Muscle of leg (tissue), 11 donors: Measurements from ENCODE around the gene DIP2C. TPM values are rescaled to one million over a fixed set of nuclear protein-coding genes. Genes with fewer than 3 reads are reported as not detected.
"Not testable (repeated sequence)": the region's sequence is repeated elsewhere in the genome, so short reads cannot be mapped to it uniquely, and the experiment has no call there.

Source experiments
- DNase-seq: peaks from one replicate; pipeline ENCODE4 v3.0.0; 2013
- H3K27ac ChIP-seq: one replicate; pipeline ENCODE4 v1.5.1; 2013; ENCODE audit warnings: mild to moderate bottlenecking, low read length, control low read depth
- H3K27me3 ChIP-seq: one replicate; pipeline ENCODE4 v1.6.1; 2013; ENCODE audit warnings: low read length; ENCODE audit not compliant: control insufficient read depth, insufficient read depth
- H3K36me3 ChIP-seq: one replicate; pipeline ENCODE4 v1.6.1; 2013; ENCODE audit warnings: low read length; ENCODE audit not compliant: control insufficient read depth, insufficient read depth
- H3K4me1 ChIP-seq: one replicate; pipeline ENCODE4 v1.6.1; 2013; ENCODE audit warnings: low read length; ENCODE audit not compliant: control insufficient read depth, insufficient read depth
- H3K4me3 ChIP-seq: one replicate; pipeline ENCODE4 v1.5.1; 2013; ENCODE audit warnings: low read length, control low read depth
- H3K9me3 ChIP-seq: replicated peaks from 2 replicates; pipeline ENCODE4 v1.6.1; 2013; ENCODE audit warnings: low read depth, low read length; ENCODE audit not compliant: control insufficient read depth
- WGBS: methylation state at CpG from one replicate; pipeline ENCODE4 v1.1.5; 2013; ENCODE audit warnings: missing lambda C conversion rate; ENCODE audit not compliant: insufficient coverage; 5-methylcytosine and 5-hydroxymethylcytosine counted together
- polyA plus RNA-seq, 8 donors: library from polyadenylated mRNA; unstranded; fragments of 120-200 nt; gene quantifications; one replicate each; pipeline versions ENCODE4 v1.2.1 to v1.2.3, GENCODE V29; 2013; ENCODE audit warnings: inconsistent platforms in 1 of 8, low replicate concordance in 1 of 8; ENCODE audit not compliant: insufficient read length in 8 of 8, insufficient read depth in 1 of 8
- total RNA-seq: library from RNA; stranded (reverse); fragments of 120-200 nt; gene quantifications from one replicate; pipeline ENCODE4 v1.2.4, GENCODE V29; 2013

Gene DIP2C
- total and polyA plus RNA-seq, 9 donors: 15.1 to 30.8 (median 24.8) TPM

DNA sequence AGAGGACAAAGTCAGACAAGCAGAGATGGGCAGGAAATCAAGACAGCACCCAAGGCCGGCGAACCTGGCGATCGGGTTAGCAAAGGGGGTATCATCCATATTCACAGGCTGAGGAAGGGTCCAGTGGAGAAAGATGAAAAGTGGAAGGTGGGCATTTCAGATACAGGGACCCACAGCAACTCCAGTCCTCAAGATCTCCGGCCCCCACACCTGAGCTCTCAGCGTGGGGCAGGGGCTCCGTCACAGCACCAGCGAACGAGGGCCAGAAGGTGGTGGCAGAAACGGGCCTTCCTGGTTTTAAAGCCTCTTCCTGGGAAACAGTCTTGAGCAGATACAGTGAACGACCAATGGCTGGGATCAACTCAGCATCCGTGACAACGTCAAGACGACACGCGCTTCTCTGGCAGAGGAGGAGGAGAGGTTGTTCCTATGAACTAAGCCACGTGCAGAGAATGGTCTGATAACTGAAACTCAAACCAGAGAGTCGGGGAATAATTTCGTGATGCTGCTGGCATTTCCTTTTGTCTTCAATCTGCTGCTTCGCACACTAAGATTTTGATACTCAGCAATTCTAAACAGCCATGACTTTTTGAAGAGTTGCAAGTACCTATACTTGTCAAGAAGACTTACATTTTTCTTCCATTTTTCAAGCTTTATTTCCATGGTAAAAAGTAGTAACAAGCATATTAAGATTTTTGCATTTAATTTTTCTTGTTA is 334.4 kb downstream of the DIP2C start:
- Histone ChIP-seq H3K36me3 (peaks cover 70% of the 10 kb centered on the region), H3K4me1 (no peaks in the 10 kb centered on the region), H3K27ac (no peak overlapping the region), H3K4me3 (no peak overlapping the region), H3K27me3 (no peaks in the 10 kb centered on the region), H3K9me3 (no peaks in the 10 kb centered on the region)
- DNase-seq: no peak
- 90% methylated on average over 16 of the region's 20 CpGs for WGBS

DNA sequence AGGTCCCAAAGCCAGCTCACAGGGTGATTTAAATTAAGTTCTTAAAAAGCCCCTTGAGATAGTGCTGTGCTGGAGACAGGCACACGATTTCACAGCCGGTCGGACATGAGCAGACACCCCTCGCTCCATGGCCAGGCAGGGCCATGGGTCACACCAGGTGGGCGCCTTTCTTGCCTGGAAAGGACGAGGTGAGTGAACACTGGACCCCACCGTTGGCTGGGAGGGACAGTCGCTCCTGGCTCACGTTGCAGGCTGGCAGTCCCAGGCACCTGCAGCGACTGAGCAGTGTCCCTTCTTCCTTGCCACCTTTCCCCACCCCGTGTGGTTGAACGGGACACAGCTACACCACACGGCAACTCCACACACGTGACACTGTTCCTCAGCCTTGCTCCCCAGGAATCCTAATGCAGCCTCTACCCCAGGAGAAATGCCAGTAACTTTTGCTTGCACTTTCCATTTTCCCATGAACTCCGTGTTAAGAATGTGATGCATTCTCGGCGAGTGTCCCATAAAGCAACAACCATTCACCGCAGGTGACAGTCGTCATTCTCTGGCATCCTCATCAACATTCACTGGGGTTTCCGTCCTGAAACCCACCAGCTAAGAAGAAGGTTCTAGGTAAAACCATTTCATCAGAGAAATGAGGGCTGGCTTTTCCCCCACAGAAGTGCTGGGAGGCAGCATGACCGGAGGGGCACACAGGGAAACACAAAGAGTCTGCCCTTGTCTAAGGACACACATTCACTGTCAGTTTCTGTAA is 336.8 kb downstream of the DIP2C start:
- no peak overlapping the region for H3K4me3 ChIP-seq
- peaks cover 78% of the 10 kb centered on the region for H3K36me3 ChIP-seq
- no peak overlapping the region for H3K27ac ChIP-seq
- 87% methylated on average over 17 of the region's 21 CpGs for WGBS
- no peaks in the 10 kb centered on the region for H3K27me3 ChIP-seq
- H3K4me1 ChIP-seq: no peaks in the 10 kb centered on the region
- DNase-seq: no peak
- no peaks in the 10 kb centered on the region for H3K9me3 ChIP-seq

GRCh38 chr10:351770-352334 is 337.6 kb downstream of the DIP2C start:
- Histone ChIP-seq H3K9me3 (no peaks in the 10 kb centered on the region), H3K4me1 (no peaks in the 10 kb centered on the region)

DNA sequence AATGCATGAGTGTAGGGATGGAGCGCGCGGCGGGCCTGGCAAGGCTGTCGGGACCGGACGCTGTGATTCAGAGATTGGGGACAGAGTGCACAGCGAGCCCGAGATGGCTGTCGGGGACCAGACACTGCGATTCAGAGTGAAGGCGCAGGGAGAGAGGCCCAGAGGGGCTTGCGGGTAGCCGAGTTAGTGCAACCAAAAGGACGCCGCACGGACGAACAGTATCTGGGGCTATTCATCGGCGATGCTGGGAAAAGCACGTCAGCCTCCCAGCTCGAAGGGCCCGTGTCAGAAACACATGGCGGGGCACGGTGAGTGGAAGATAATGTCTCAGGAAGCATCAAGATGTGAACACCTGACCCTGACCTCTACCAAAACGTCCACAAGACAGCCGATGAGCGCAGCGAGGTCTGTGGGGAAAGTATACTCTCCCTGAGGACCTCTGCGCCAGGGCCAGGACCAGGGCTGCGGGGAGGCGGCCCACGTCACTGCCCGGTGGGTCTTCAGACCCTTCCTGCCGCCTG is 338.4 kb downstream of the DIP2C start:
- no peak overlapping the region for H3K27ac ChIP-seq
- no peak for DNase-seq
- no peaks in the 10 kb centered on the region for H3K9me3 ChIP-seq
- no peak overlapping the region for H3K4me3 ChIP-seq
- WGBS: 92% methylated on average over 34 of the region's 35 CpGs
- no peaks in the 10 kb centered on the region for H3K27me3 ChIP-seq
- peaks cover 63% of the 10 kb centered on the region for H3K36me3 ChIP-seq
- H3K4me1 ChIP-seq: no peaks in the 10 kb centered on the region

More at GRCh38 chr10:351770-352334, 337.6 kb downstream of the DIP2C start:
- no peak for DNase-seq
- Histone ChIP-seq H3K36me3 (peaks cover 71% of the 10 kb centered on the region), H3K27ac (no peak overlapping the region), H3K27me3 (no peaks in the 10 kb centered on the region), H3K4me3 (no peak overlapping the region)
- WGBS: 93% methylated on average over 12 of the region's 13 CpGs

DNA sequence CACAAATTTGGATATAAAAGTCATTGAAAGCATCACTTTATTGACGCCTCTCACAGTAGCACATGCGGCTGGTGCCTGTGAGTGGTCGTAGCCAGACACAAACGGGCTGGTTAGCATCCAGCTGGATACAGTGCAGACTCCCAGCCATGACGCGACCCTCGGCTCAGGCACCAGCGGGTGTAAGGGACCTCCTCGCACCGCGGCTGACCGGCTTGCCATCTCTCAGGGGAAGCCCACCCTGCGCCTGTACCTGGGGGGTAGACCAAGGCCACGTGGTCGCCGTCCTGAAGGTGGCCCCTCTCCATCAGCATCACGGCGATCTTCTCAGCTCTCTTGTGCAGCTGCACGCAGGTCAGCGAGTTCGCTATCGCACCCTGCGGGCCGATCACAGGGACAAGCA is 340.4 kb downstream of the DIP2C start:
- no peak overlapping the region for H3K27ac ChIP-seq
- WGBS: 95% methylated on average over 24 of the region's 24 CpGs
- peaks cover 52% of the 10 kb centered on the region for H3K36me3 ChIP-seq
- H3K27me3 ChIP-seq: no peaks in the 10 kb centered on the region
- no peaks in the 10 kb centered on the region for H3K9me3 ChIP-seq
- H3K4me1 ChIP-seq: no peaks in the 10 kb centered on the region
- no peak for DNase-seq
- H3K4me3 ChIP-seq: no peak overlapping the region

GRCh38 chr10:348456-348855 is 341.0 kb downstream of the DIP2C start:
- H3K36me3 ChIP-seq: peaks cover 46% of the 10 kb centered on the region
- WGBS: 91% methylated on average over 17 of the region's 17 CpGs

GRCh38 chr10:347774-348173 is 341.7 kb downstream of the DIP2C start:
- not testable (repeated sequence) for DNase-seq, H3K4me1 ChIP-seq, H3K27ac ChIP-seq, H3K27me3 ChIP-seq, H3K9me3 ChIP-seq, H3K4me3 ChIP-seq
- H3K36me3 ChIP-seq: peaks cover 42% of the 10 kb centered on the region
- 99% methylated on average over 28 of the region's 34 CpGs for WGBS

More at GRCh38 chr10:348456-348855, 341.0 kb downstream of the DIP2C start:
- DNase-seq: no peak
- no peaks in the 10 kb centered on the region for H3K27me3 ChIP-seq
- no peak overlapping the region for H3K4me3 ChIP-seq
- H3K4me1 ChIP-seq: no peaks in the 10 kb centered on the region
- H3K9me3 ChIP-seq: no peaks in the 10 kb centered on the region
- H3K27ac ChIP-seq: no peak overlapping the region

DNA sequence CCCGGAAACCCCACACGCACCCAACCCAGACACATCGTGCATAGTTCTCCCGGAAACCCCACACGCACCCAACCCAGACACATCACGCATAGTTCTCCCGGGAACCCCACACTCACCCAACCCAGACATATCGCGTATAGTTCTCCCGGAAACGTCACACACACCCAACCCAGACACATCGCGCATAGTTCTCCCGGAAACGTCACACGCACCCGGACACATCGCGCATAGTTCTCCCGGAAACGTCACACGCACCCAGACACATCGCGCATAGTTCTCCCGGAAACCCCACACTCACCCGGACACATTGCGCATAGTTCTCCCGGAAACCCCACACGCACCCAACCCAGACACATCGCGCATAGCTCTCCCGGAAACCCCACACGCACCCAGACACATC is 342.3 kb downstream of the DIP2C start:
- not testable (repeated sequence) for H3K4me1 ChIP-seq, H3K4me3 ChIP-seq, H3K27me3 ChIP-seq, H3K9me3 ChIP-seq, H3K27ac ChIP-seq, DNase-seq
- WGBS: 87% methylated on average over 9 of the region's 33 CpGs
- peaks cover 40% of the 10 kb centered on the region for H3K36me3 ChIP-seq

GRCh38 chr10:344582-345200 is 344.8 kb downstream of the DIP2C start:
- 93% methylated on average over 21 of the region's 27 CpGs for WGBS
- H3K4me1 ChIP-seq: no peaks in the 10 kb centered on the region
- no peak overlapping the region for H3K27ac ChIP-seq
- peaks cover 39% of the 10 kb centered on the region for H3K36me3 ChIP-seq
- H3K9me3 ChIP-seq: no peaks in the 10 kb centered on the region
- no peaks in the 10 kb centered on the region for H3K27me3 ChIP-seq
- no peak overlapping the region for H3K4me3 ChIP-seq
- DNase-seq: no peak
